NCI-H2227 (cell line): ENCODE data around the gene TIGD7.

ENCODE experiments used
- DNase-seq: peaks from one replicate; lab custom pipeline; 2025; ENCODE audit not compliant: unreplicated experiment; lab: John Stamatoyannopoulos, UW

The TIGD7 gene

GRCh38 chr16:3305109-3306068, at the start of gene TIGD7, which contains the start of gene ZNF75A:
Gene TIGD7 (minus strand): TSS chr16:3305430. CDS start chr16:3300614, 4,816 bp downstream.
Gene ZNF75A (plus strand): TSS chr16:3305497. CDS start chr16:3308429, 2,932 bp downstream.
- peak; percentile 90 for DNase-seq

GRCh38 chr16:3349175-3349574, 43.9 kb upstream of the TIGD7 start:
- DNase-seq = no peak

GRCh38 chr16:3348547-3349167, 43.4 kb upstream of the TIGD7 start:
- no peak for DNase-seq

GRCh38 chr16:3347586-3347985, 42.4 kb upstream of the TIGD7 start:
- DNase-seq = no peak

GRCh38 chr16:3346041-3346440, 40.8 kb upstream of the TIGD7 start:
- no peak for DNase-seq

- no peak for DNase-seq
These were observed 23.4 kb upstream of the TIGD7 start for GRCh38 chr16:3328643-3329042.

GRCh38 chr16:3328104-3328503, 22.9 kb upstream of the TIGD7 start:
- no peak for DNase-seq

GRCh38 chr16:3327514-3327913, 22.3 kb upstream of the TIGD7 start:
- no peak for DNase-seq

- DNase-seq = no peak
These were observed 16.6 kb upstream of the TIGD7 start for GRCh38 chr16:3321816-3322215.

GRCh38 chr16:3317315-3317999, 12.2 kb upstream of the TIGD7 start:
- DNase-seq = peak; percentile 6

GRCh38 chr16:3311496-3311895, 6.3 kb upstream of the TIGD7 start:
- no peak for DNase-seq

GRCh38 chr16:3306078-3306477, 848 bp upstream of the TIGD7 start:
- DNase-seq = no peak

GRCh38 chr16:3304370-3304769, 860 bp downstream of the TIGD7 start:
- DNase-seq = no peak

GRCh38 chr16:3295783-3296182, 9.4 kb downstream of the TIGD7 start:
- no peak for DNase-seq

- no peak for DNase-seq
These were observed 10.0 kb downstream of the TIGD7 start for GRCh38 chr16:3295209-3295608.

- DNase-seq = no peak
These were observed 12.6 kb downstream of the TIGD7 start for GRCh38 chr16:3292604-3293003.

- DNase-seq = no peak
These were observed 15.1 kb downstream of the TIGD7 start for GRCh38 chr16:3289998-3290673.

GRCh38 chr16:3285131-3285530, 20.1 kb downstream of the TIGD7 start:
- no peak for DNase-seq

GRCh38 chr16:3283543-3284447, 21.4 kb downstream of the TIGD7 start:
- DNase-seq = peak; percentile 54
